Medulla oblongata (tissue), 1 donor: Measurements from ENCODE around the gene THBS1.

Source experiments
- DNase-seq: peaks from one replicate; pipeline ENCODE4 v3.0.0-alpha.2; 2015; ENCODE audit errors: extremely low spot score

Gene THBS1

GRCh38 chr15:39573844-39574243 is 7.0 kb upstream of the THBS1 start:
- DNase-seq = no peak

GRCh38 chr15:39574427-39574826 is 6.5 kb upstream of the THBS1 start:
- DNase-seq = no peak

GRCh38 chr15:39575180-39575579 is 5.7 kb upstream of the THBS1 start:
- DNase-seq = no peak

GRCh38 chr15:39578851-39579486 is 1.9 kb upstream of the THBS1 start:
- DNase-seq = no peak

GRCh38 chr15:39579487-39580116 is 1.3 kb upstream of the THBS1 start:
- DNase-seq = peak; percentile 45

GRCh38 chr15:39580117-39580484 is 778 bp upstream of the THBS1 start:
- DNase-seq = peak; percentile 82

- no peak for DNase-seq
Measured at GRCh38 chr15:39581242-39581792, 438 bp downstream of the THBS1 start.

- no peak for DNase-seq
Measured at GRCh38 chr15:39581793-39582285, 960 bp downstream of the THBS1 start.

- no peak for DNase-seq
Measured at GRCh38 chr15:39582286-39582976, 1.6 kb downstream of the THBS1 start.

- DNase-seq = no peak
Measured at GRCh38 chr15:39582977-39583595, 2.2 kb downstream of the THBS1 start.

- DNase-seq = no peak
Measured at GRCh38 chr15:39583596-39584265, 2.9 kb downstream of the THBS1 start.

- DNase-seq = no peak
Measured at GRCh38 chr15:39584266-39584659, 3.4 kb downstream of the THBS1 start.

GRCh38 chr15:39584662-39585388 is 3.9 kb downstream of the THBS1 start:
- no peak for DNase-seq

- DNase-seq = no peak
Measured at GRCh38 chr15:39585389-39585841, 4.5 kb downstream of the THBS1 start.

- no peak for DNase-seq
Measured at GRCh38 chr15:39585871-39586301, 5.0 kb downstream of the THBS1 start.

- DNase-seq = no peak
Measured at GRCh38 chr15:39586387-39587095, 5.7 kb downstream of the THBS1 start.

GRCh38 chr15:39587096-39587721 is 6.3 kb downstream of the THBS1 start:
- DNase-seq = no peak

GRCh38 chr15:39587731-39588530 is 7.1 kb downstream of the THBS1 start:
- DNase-seq = no peak
